Skeletal muscle satellite cell (primary cell): ENCODE data around the gene CLRN3.

Experiments used
- H3K27me3 ChIP-seq: 2 replicates; pipeline ENCODE4 v1.7.0; 2013; ENCODE audit warnings: low read length; ENCODE audit not compliant: control insufficient read depth, insufficient read depth
- H3K36me3 ChIP-seq: 2 replicates; pipeline ENCODE4 v1.7.0; 2013; ENCODE audit warnings: mild to moderate bottlenecking, control low read depth, low read length; ENCODE audit not compliant: insufficient read depth
- H3K4me1 ChIP-seq: 2 replicates; pipeline ENCODE4 v1.7.0; 2013; ENCODE audit warnings: low read length; ENCODE audit not compliant: control insufficient read depth, insufficient read depth
- H3K4me2 ChIP-seq: 2 replicates; pipeline ENCODE4 v1.7.0; 2013; ENCODE audit warnings: mild to moderate bottlenecking, low read length
- H3K4me3 ChIP-seq: 2 replicates; pipeline ENCODE4 v1.7.0; 2013; ENCODE audit warnings: low read length
- H3K9ac ChIP-seq: 2 replicates; pipeline ENCODE4 v1.7.0; 2013; ENCODE audit warnings: mild to moderate bottlenecking, low read depth, low read length, moderate library complexity
- H3K9me3 ChIP-seq: replicated peaks from 2 replicates; pipeline ENCODE4 v1.7.0; 2013; ENCODE audit warnings: mild to moderate bottlenecking, control low read depth, low read length

CLRN3 gene

DNA sequence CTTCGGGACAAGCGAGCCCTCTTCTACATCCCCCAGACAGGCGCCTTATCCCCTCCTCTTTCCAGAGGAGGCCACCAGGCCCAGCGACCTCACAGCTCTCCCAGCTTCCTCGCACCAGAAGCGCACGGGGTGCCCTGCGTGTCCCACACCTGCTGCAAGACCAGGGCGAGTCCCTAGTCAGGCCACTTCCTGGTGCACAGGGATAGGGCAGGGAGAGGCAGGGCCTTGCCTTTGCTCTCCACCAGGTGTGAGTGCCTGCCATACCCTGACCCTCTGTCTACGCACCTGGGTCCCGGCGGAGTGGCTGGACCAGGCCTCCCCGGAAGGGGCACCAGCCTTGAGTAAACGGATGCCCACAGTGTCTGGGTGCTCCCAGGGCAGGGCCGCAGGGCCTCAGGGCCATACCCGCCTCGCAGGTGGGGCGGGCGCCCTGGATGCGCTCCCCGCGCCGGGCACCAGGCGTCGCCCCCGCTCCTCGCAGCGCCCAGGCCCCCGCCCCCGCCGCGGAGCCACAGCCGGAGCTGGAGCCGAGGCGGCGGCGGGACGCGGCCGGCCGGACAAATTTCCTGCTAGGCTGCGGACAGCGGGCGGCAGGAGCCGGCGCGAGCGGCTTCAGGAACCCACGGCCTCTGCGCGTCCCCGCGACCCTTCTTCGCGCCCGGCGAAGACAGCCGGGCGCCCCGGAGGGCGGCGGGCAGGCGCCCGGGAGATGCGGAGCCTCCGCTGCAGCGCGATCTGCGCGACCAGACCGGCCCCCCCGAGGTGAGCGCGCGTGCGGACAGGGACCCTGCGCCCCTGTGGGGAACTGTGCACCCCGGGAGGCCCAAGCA is 14.0 kb upstream of the CLRN3 start, which contains the start of gene PTPRE:
PTPRE (plus strand) TSS at position 556 of the 830 bp plus-strand sequence. CDS start 133,779 bp downstream, outside the sequence.
- peak within 1 kb of the TSS; percentile 89 for H3K4me2 ChIP-seq
- H3K4me3 ChIP-seq: peak within 1 kb of the TSS; percentile 80
- peaks cover 37% of the 10 kb centered on the region for H3K4me1 ChIP-seq
- H3K27me3 ChIP-seq: peaks cover 2% of the 10 kb centered on the region
- H3K9ac ChIP-seq: peak within 1 kb of the TSS; percentile 87
- H3K9me3 ChIP-seq: no peaks in the 10 kb centered on the region
- no peaks in the 10 kb centered on the region for H3K36me3 ChIP-seq

DNA sequence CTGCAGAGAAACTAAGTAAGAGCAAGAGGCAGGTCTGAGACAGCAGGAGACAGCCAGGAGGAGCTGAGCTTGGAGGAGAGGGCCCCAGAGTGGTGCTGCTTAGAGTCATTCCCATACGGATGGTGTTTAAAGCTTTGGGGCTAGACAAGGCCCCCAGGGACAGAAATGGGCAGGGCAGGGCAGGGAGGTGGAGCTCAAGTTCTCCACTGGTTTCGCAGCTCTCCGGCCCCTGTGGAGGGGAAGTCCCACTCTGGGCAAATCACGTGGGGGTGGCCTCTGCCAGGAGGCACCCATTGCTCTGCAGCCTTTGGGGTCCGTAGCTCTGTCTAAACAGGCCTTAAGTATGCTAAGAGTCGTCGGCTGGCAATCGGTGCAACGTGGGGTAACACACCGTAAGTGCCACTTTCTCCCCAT is 13.1 kb upstream of the CLRN3 start:
- no peak overlapping the region for H3K4me2 ChIP-seq
- H3K27me3 ChIP-seq: peaks cover 2% of the 10 kb centered on the region
- H3K4me3 ChIP-seq: no peak overlapping the region
- H3K9me3 ChIP-seq: no peaks in the 10 kb centered on the region
- no peaks in the 10 kb centered on the region for H3K36me3 ChIP-seq
- H3K4me1 ChIP-seq: peaks cover 34% of the 10 kb centered on the region
- H3K9ac ChIP-seq: no peak overlapping the region

DNA sequence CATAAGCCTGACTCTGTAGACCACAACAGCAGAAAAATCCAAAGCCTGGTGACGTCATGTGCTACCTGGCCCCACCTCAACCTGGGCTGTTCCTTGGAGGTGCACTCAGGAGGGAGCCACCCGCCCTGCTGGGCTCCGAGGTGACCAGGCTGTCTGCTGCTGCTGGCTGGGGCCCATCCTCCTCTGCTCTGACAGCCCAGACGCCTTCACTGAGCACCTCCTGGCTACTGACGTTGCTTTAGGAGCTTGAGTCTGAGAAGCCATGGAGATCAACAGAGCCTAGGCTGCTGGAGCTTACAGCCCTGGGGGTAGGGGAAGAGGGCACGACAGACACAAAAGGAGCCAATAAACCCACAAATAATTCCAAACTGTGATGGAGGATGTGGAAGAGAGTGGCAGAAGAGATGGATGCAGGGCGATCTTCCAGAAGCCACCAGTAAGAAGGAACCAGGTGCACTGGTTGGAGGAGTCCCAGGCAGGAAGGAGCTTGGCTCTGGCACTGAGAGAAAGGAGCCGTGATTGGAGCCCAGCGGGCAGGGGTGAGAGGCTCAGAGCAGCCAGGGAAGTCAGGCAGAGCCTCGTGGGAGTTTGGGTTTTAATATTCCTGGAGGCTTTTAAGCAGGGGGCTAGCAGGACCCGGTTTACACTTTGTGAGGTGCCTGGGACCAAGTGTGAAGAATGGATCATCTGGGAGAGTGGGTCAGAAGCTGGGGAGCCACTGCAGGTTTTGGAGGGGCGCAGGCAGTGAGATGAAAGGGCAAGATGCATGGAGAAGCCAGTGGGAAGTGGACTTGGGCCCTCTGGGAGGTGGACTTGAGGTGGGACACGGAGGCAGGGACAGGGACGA is 12.5 kb upstream of the CLRN3 start:
- H3K4me1 ChIP-seq: peaks cover 28% of the 10 kb centered on the region
- H3K9me3 ChIP-seq: no peaks in the 10 kb centered on the region
- no peaks in the 10 kb centered on the region for H3K36me3 ChIP-seq
- H3K4me2 ChIP-seq: no peak overlapping the region
- no peak overlapping the region for H3K4me3 ChIP-seq
- H3K27me3 ChIP-seq: peaks cover 2% of the 10 kb centered on the region
- no peak overlapping the region for H3K9ac ChIP-seq

DNA sequence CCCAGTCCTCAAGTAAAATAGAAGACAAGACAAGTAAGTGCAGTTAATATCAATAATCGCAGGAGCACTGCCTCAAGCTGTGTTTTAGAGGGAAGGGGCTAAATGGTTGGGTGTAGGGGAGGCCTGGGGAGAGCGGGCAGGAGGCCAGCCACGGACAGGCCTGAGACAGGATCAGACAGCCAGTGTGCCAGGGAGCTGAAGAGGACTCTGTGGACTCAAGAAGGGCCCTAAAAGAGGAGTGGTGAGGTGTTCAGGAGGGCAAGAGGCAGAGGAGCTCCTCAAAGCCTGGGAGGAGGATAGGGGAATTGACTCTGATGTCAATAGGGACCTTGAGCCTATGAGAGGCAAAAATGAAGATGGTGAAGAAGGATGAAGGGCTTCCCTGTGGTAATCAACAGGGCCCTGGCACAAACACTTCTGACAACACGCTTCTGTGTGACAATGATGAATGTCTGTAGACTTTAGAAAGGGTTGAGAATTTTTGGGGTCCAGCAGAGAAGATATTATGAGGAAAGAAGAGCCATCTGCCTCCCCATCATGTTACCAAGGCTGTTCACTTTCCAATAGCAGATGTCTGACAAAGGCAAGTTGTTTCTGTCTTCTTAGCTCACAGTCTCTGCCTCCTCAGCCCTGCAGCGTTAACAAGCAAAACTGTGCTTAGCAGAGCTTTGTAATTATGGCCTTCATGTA is 11.7 kb upstream of the CLRN3 start:
- Histone ChIP-seq H3K4me3 (no peak overlapping the region), H3K9me3 (no peaks in the 10 kb centered on the region), H3K4me1 (peaks cover 27% of the 10 kb centered on the region), H3K27me3 (peaks cover 2% of the 10 kb centered on the region), H3K4me2 (no peak overlapping the region), H3K9ac (no peak overlapping the region), H3K36me3 (no peaks in the 10 kb centered on the region)

DNA sequence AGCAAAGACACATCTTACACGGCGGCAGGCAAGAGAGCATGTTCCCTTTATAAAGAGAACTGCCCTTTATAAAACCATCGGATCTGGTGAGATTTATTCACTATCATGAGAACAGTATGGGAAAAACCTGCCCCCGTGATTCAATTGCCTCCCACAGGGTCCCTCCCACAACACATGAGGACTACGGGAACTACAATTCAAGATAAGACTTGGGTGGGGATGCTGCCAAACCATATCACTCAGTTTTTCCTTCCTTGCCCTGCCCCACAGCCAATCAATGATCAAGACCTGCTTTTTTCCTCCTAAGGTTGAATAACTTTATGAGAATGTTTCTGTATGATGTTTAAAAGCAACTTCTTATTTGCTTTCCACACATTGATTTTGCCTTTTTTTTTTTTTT is 11.0 kb upstream of the CLRN3 start:
- Histone ChIP-seq H3K9me3 (no peaks in the 10 kb centered on the region), H3K27me3 (peaks cover 2% of the 10 kb centered on the region), H3K4me1 (peaks cover 21% of the 10 kb centered on the region), H3K4me3 (no peak overlapping the region), H3K4me2 (no peak overlapping the region), H3K9ac (no peak overlapping the region), H3K36me3 (no peaks in the 10 kb centered on the region)

DNA sequence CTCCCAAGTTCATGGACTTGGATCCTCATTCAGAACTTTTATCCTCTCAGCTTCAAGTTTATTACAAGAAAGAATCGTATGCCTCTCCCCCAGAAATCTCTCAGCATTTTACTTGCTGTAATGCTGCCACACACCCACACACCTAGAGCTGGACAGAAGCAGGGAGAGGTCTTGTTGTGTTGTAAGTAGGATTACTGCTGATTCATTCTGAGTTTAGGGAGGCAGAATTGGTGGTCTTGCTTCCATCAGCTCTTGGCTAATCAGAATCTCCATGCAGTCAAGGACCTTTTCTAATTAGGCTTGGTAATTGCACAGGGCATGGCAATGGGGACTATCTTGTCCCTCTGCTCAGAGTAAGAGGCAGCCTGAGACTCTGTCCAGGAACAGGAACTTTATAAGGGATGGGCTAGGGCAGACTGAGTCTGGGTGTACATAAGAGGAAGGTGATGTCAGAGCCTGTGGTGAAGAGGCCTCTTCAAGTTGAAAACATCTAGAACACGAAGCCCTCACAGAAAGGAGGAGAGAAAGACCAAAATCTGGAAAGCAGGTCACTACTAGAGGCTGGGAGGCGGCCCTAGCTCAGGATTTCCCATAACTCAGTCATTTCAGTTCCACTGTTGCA is 7.1 kb upstream of the CLRN3 start:
- H3K4me2 ChIP-seq: no peak overlapping the region
- no peaks in the 10 kb centered on the region for H3K36me3 ChIP-seq
- H3K27me3 ChIP-seq: peaks cover 2% of the 10 kb centered on the region
- H3K9ac ChIP-seq: no peak overlapping the region
- no peak overlapping the region for H3K4me3 ChIP-seq
- H3K9me3 ChIP-seq: no peaks in the 10 kb centered on the region
- H3K4me1 ChIP-seq: peaks cover 7% of the 10 kb centered on the region

DNA sequence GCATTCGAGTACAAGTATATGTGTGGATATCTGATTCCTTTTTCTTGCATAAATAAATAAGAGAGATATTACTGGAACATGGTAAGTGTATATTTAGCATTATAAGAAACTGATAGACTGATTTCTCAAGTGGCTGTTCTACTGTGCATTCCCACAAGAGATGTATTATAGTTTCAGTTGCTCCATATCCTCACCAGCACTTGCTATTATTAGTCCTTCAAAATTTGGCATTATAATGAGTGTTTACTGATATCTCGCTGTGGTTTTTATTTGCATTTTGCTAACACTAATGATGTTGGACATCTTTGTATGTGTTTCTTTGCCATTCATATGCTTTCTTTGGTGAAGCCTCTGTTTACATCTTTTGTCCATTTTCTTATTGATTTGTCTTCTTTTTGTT is 4.4 kb upstream of the CLRN3 start:
- Histone ChIP-seq H3K4me3 (no peak overlapping the region), H3K9ac (no peak overlapping the region), H3K4me1 (peaks cover 11% of the 10 kb centered on the region), H3K4me2 (no peak overlapping the region), H3K9me3 (no peaks in the 10 kb centered on the region), H3K36me3 (no peaks in the 10 kb centered on the region), H3K27me3 (no peaks in the 10 kb centered on the region)

DNA sequence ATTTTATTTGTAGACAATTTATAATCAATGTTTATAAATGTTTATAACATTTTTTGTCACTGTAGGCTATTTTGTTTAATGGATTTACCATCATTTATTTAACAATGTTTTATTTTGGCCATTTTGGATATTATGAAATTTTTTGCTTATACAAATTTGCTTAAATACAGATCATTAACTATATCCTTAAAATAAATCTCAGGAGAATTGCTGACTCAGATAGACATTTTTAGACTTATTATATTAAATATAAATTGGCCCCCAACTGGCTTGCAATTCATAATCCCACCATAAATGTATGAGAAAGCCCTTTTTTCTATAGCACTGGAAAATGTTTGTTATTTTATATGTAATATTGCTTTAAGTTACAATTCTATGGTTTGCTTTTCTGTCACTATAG is 3.8 kb upstream of the CLRN3 start:
- Histone ChIP-seq H3K36me3 (no peaks in the 10 kb centered on the region), H3K9me3 (no peaks in the 10 kb centered on the region), H3K27me3 (no peaks in the 10 kb centered on the region), H3K4me2 (no peak overlapping the region), H3K4me1 (peaks cover 11% of the 10 kb centered on the region), H3K4me3 (no peak overlapping the region), H3K9ac (no peak overlapping the region)

DNA sequence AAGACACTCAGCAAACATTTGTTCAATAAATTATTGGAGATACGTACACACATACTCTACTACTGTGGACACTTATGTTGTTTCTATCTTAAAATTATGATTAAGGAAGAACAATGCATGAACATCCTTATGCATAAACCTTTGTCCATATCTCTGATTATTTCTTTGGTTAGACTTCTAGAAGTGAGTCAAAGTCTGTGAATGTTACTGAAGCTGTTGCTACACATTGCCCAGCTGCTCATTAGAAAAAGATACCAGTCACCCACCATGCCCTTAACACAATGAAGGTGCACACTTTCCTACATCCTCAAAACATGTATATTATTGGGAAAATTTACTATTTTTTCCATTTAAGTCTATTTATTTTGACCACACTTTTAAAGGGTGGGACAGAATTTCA is 1.4 kb upstream of the CLRN3 start:
- peaks cover 15% of the 10 kb centered on the region for H3K4me1 ChIP-seq
- H3K36me3 ChIP-seq: no peaks in the 10 kb centered on the region
- no peak overlapping the region for H3K9ac ChIP-seq
- no peaks in the 10 kb centered on the region for H3K27me3 ChIP-seq
- no peak overlapping the region for H3K4me3 ChIP-seq
- no peak overlapping the region for H3K4me2 ChIP-seq
- H3K9me3 ChIP-seq: no peaks in the 10 kb centered on the region

DNA sequence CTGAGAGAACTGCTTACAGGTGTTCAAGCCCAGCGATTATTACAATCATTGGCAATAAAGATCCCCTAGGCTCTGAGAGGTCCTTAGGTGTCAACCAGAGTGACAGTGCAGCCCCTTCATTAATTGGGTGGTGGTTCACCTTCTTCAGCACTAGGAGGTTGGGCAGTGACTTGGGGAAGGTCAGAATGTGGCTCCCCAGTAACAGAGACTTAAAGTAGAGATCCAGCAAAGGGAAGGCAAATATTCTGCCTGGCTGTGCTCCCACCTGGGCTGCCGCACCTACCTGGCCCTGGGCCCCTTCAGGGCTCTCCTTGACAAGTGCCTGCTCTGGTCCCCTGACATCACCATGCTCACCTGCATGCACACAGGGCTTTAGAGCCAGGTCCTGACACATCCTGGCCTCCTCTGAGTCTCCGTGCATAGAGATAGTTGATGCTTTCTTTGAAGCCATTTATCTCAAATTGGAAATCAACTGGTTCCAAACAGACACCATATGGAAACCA is 1.9 kb downstream of the CLRN3 start:
- no peaks in the 10 kb centered on the region for H3K9me3 ChIP-seq
- no peak overlapping the region for H3K4me2 ChIP-seq
- no peaks in the 10 kb centered on the region for H3K36me3 ChIP-seq
- peaks cover 36% of the 10 kb centered on the region for H3K4me1 ChIP-seq
- no peak overlapping the region for H3K4me3 ChIP-seq
- H3K9ac ChIP-seq: no peak overlapping the region
- no peaks in the 10 kb centered on the region for H3K27me3 ChIP-seq

DNA sequence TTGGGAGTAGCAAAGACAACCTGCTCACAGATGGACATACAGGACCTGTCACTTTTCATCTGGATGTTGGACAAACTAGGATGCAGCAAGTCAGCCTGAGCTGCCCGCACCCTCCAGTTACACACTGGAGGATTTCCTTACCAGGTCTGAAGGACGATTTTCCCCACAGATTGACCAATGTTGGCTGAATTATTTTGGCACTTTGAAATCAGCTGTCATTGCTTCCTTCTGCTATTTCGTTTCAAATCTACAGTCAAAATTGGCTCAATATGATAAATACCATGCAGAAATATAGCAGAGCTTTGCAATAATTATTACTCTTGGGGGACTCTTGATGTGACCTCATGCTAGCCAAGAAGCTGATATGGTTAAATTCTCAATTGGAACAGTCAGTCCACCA is 2.5 kb downstream of the CLRN3 start:
- Histone ChIP-seq H3K36me3 (no peaks in the 10 kb centered on the region), H3K9me3 (no peaks in the 10 kb centered on the region), H3K27me3 (no peaks in the 10 kb centered on the region), H3K4me2 (no peak overlapping the region), H3K4me1 (peaks cover 36% of the 10 kb centered on the region), H3K9ac (no peak overlapping the region), H3K4me3 (no peak overlapping the region)
